Esophagus muscularis mucosa (tissue), 4 donors: Measurements from ENCODE around the gene AGAP1.
"Not testable (repeated sequence)": the region's sequence is repeated elsewhere in the genome, so short reads cannot be mapped to it uniquely, and the experiment has no call there.

Experiments used
- CTCF ChIP-seq, 3 experiments: fragments of 200-600 bp in 2 of 3; fragments of 450-650 bp in 1 of 3; sonication (generic) in 2 of 3; IDR thresholded peaks; one replicate each; pipeline ENCODE4 v1.5.1; 2017 to 2019; ENCODE audit warnings: antibody characterized with exemption in 3 of 3, mild to moderate bottlenecking in 2 of 3, moderate library complexity in 1 of 3
- EP300 ChIP-seq: sonication (generic); formaldehyde crosslinking; IDR thresholded peaks from one replicate; pipeline ENCODE4 v1.6.1; 2017; ENCODE audit warnings: antibody characterized with exemption
- POLR2A ChIP-seq: fragments of 450-650 bp; IDR thresholded peaks from one replicate; pipeline ENCODE4 v1.6.1; 2017; ENCODE audit warnings: antibody characterized with exemption, moderate library complexity, mild to moderate bottlenecking, low read depth
- POLR2AphosphoS5 ChIP-seq, 2 donors: sonication (generic); formaldehyde crosslinking; IDR thresholded peaks; one replicate each; pipeline ENCODE4 v1.6.1; 2017; ENCODE audit warnings: antibody characterized with exemption in 2 of 2

- TF ChIP-seq POLR2A; POLR2AphosphoS5 (IDR thresholded peaks at IDR 0.05); CTCF (IDR thresholded peaks at IDR 0.05); EP300: not testable (repeated sequence)
Observed at GRCh38 chr2:235764478-235764877, 270.6 kb downstream of the AGAP1 start.
